Right lobe of liver (tissue), 6 donors: Measurements from ENCODE around the gene PPP3R1. TPM values are rescaled to one million over a fixed set of nuclear protein-coding genes. Genes with fewer than 3 reads are reported as not detected.

Experiments used
- ATAC-seq, 4 donors: fragments of 200-7000 bp; cut with Tn5 transposase; one replicate each; pipeline ENCODE4 v1.9.1; 2020; ENCODE audit warnings: mild to moderate bottlenecking in 4 of 4, moderate library complexity in 4 of 4
- DNase-seq, 3 donors: peaks; one replicate each; pipeline ENCODE4 v3.0.0-alpha.2; 2020
- H3K27ac ChIP-seq, 3 donors: fragments of 200-600 bp; one replicate each; pipeline ENCODE4 v1.8.0; 2022
- H3K27me3 ChIP-seq, 2 donors: fragments of 200-600 bp; one replicate each; pipeline ENCODE4 v1.8.0; 2022
- H3K36me3 ChIP-seq, 4 donors: fragments of 200-600 bp; sonication (generic) in 1 of 4; one replicate each; pipeline versions ENCODE4 v1.5.1 to v1.8.0; 2017 to 2022; ENCODE audit warnings: control low read depth in 1 of 4
- H3K4me1 ChIP-seq, 4 donors: fragments of 200-600 bp; sonication (generic) in 1 of 4; one replicate each; pipeline versions ENCODE4 v1.5.1 to v1.8.0; 2017 to 2022; ENCODE audit warnings: control low read depth in 1 of 4
- H3K4me3 ChIP-seq, 3 donors: fragments of 200-600 bp; one replicate each; pipeline ENCODE4 v1.8.0; 2022
- H3K9me3 ChIP-seq, 4 donors: fragments of 200-600 bp; sonication (generic) in 1 of 4; one replicate each; pipeline versions ENCODE4 v1.5.1 to v1.8.0; 2017 to 2022; ENCODE audit warnings: control low read depth in 1 of 4
- CTCF ChIP-seq, 4 donors: fragments of 200-600 bp in 3 of 4; fragments of 450-650 bp in 1 of 4; IDR thresholded peaks; one replicate each; pipeline versions ENCODE4 v1.5.1 to v1.8.0; 2016 to 2022; ENCODE audit warnings: antibody characterized with exemption in 4 of 4, mild to moderate bottlenecking in 2 of 4
- POLR2A ChIP-seq: fragments of 450-650 bp; IDR thresholded peaks from one replicate; pipeline ENCODE4 v1.6.1; 2017; ENCODE audit warnings: antibody characterized with exemption, mild to moderate bottlenecking
- WGBS: methylation state at CpG from one replicate; pipeline ENCODE4 v1.1.6; 2018; ENCODE audit warnings: low coverage, low lambda C conversion rate; ENCODE audit not compliant: insufficient coverage; ENCODE audit errors: missing lambda C conversion rate; 5-methylcytosine and 5-hydroxymethylcytosine counted together
- intact Hi-C, 2 donors: fragments of 100-400 bp; cut with DNase I; formaldehyde crosslinking; loops; one replicate each; pipeline versions ENCODE4 v1.11.2 to v1.14.1; 2022
- total RNA-seq, 6 experiments: library from RNA; depleted of rRNA in 2 of 6; stranded (reverse); fragments of >200 nt in 2 of 6; fragmentation: NEBNext Ultra II Directional in 3 of 6; extraction: Animal tissue kit (Norgen Biotek cat#: 25700) in 3 of 6; gene quantifications; one replicate each; pipeline versions ENCODE4 v1.1.0 to v1.2.4, GENCODE V29; 2016 to 2023
- donor health status: DM: no; HTN: yes; CAD: no.
- donor health status: DM: no; HTN: no; CAD: no.
- donor health status: DM: no; HTN: no; CAD: no.
- donor health status: DM: no; HTN: yes; CAD: no.
- donor health status: DM: no; HTN: yes; CAD: no.

PPP3R1 gene
- total RNA-seq, 6 experiments from 2014 or later = 21.0 to 37.9 (median 27.2) TPM

DNA sequence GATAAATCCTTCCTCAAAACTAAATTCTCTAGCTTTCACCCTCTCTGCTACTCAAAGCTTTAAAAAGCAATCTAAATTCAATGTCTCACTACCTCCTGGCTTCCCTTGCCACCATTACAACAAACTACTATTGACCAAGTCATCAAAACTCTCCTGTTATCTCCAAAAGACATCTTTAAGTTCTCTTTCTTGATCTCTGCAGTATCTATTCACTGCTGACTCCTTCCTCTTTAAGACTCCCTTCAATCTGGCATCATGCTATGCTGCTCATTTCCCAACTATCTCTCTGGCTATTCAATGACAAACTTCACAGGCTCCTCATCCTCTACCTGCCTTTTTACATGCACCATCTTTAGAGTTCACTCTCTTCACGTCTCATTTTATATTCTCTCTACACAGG lies 5.9 kb downstream of the PPP3R1 start:
- DNase-seq (no peak), ATAC-seq (no peak)
- intact Hi-C loops = no loop called here
- no peak overlapping the region for H3K27ac ChIP-seq
- no peak overlapping the region for H3K4me3 ChIP-seq
- no peaks in the 10 kb centered on the region for H3K27me3 ChIP-seq
- no peaks in the 10 kb centered on the region for H3K9me3 ChIP-seq
- H3K36me3 ChIP-seq = no peaks in the 10 kb centered on the region
- 79% methylated on average over 1 of the region's 1 CpG for WGBS
- TF ChIP-seq CTCF (IDR thresholded peaks at IDR 0.05) (no peak), POLR2A (no peak)
- H3K4me1 ChIP-seq = peaks cover 0 to 47% (median 20%) of the 10 kb centered on the region in 4 donors

DNA sequence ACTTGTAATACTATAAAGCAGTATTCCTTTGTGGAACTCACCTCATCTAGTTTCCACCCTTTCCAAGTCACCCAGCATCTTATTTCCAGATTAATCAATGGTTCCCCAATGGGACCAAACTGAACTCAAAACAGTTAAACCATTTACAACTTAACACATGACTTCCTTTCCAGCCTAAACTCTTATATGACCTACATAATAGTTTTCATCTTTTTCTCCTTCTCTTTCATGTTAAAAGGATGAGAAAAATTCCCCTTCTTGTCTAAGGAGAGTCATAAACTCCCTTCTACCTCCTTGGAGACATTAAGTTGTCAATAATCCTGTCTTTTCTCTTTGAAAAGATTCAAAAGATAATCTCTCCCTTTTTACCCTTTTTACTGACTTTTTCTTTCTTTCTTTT lies 6.7 kb downstream of the PPP3R1 start:
- no peaks in the 10 kb centered on the region for H3K9me3 ChIP-seq
- H3K27ac ChIP-seq = no peak overlapping the region
- no peak for TF ChIP-seq CTCF (IDR thresholded peaks at IDR 0.05)
- no peak for TF ChIP-seq POLR2A
- peaks cover 0 to 46% (median 20%) of the 10 kb centered on the region in 4 donors for H3K4me1 ChIP-seq
- H3K27me3 ChIP-seq = no peaks in the 10 kb centered on the region
- no peak overlapping the region for H3K4me3 ChIP-seq
- H3K36me3 ChIP-seq = no peaks in the 10 kb centered on the region
- ATAC-seq = no peak
- DNase-seq = no peak
- intact Hi-C loops = no loop called here

- Histone ChIP-seq H3K27ac (no peak overlapping the region), H3K36me3 (no peaks in the 10 kb centered on the region), H3K27me3 (no peaks in the 10 kb centered on the region), H3K4me3 (no peak overlapping the region), H3K4me1 (peaks cover 0 to 40% (median 18%) of the 10 kb centered on the region in 4 donors), H3K9me3 (no peaks in the 10 kb centered on the region)
- TF ChIP-seq POLR2A = no peak
- intact Hi-C loops = no loop called here
- ATAC-seq (no peak), DNase-seq (no peak)
- 100% methylated on average over 3 of the region's 4 CpGs for WGBS
Observed at GRCh38 chr2:68245066-68245465, 7.3 kb downstream of the PPP3R1 start.

DNA sequence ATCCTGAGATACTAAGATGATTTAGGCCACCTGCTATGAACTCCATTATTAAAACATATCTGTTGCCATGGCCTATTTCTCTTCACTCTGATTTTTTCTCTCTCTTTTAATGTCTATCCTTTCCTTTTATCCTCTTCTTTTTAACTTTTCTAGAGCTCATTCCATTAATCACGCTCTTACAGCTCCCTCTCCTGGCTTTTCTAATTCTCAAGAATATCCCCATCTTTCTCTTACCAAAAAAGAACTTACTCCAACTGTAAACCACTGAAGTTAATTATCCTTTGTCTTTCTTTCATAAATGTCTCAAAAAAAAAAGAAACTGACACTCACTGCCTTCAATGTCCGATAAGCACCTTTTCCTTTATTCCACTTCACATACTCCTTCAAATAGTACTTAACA lies 7.9 kb downstream of the PPP3R1 start:
- H3K27me3 ChIP-seq = no peaks in the 10 kb centered on the region
- H3K4me1 ChIP-seq = peaks cover 0 to 34% (median 13%) of the 10 kb centered on the region in 4 donors
- H3K27ac ChIP-seq = no peak overlapping the region
- no peaks in the 10 kb centered on the region for H3K36me3 ChIP-seq
- intact Hi-C loops = no loop called here
- TF ChIP-seq POLR2A (no peak), CTCF (IDR thresholded peaks at IDR 0.05) (peak in 3 of 4 donors; percentile 5 to 21 (median 17))
- no peaks in the 10 kb centered on the region for H3K9me3 ChIP-seq
- WGBS = 72% methylated on average over 2 of the region's 2 CpGs
- no peak for DNase-seq
- H3K4me3 ChIP-seq = no peak overlapping the region
- no peak for ATAC-seq

- no peak for TF ChIP-seq POLR2A
- TF ChIP-seq CTCF (IDR thresholded peaks at IDR 0.05) = no peak
- DNase-seq = no peak
- WGBS = 90% methylated on average over 2 of the region's 2 CpGs
- Histone ChIP-seq H3K9me3 (no peaks in the 10 kb centered on the region), H3K4me1 (peaks cover 0 to 35% (median 4%) of the 10 kb centered on the region in 4 donors), H3K27ac (no peak overlapping the region), H3K27me3 (no peaks in the 10 kb centered on the region), H3K4me3 (no peak overlapping the region), H3K36me3 (no peaks in the 10 kb centered on the region)
- intact Hi-C loops = no loop called here
- no peak for ATAC-seq
Observed at GRCh38 chr2:68241732-68242131, 10.6 kb downstream of the PPP3R1 start.
